Endothelial cell of umbilical vein (primary cell): ENCODE measurements around the gene ETV4. TPM values are rescaled to one million over a fixed set of nuclear protein-coding genes. Genes with fewer than 3 reads are reported as not detected.

Experiments used
- BruUV-seq: library from RNA; stranded (reverse); fragments of 400-500 nt; replicated peaks from 2 replicates; lab custom pipeline; 2021; lab: Mats Ljungman, UMichigan
- CTCF ChIA-PET: fragments of 300-600, 350-600 bp; sonication (Branson Sonifier 250); formaldehyde crosslinking; loops from one replicate; lab custom pipeline; 2021; ENCODE audit warnings: antibody characterized with exemption, inconsistent platforms; lab: Charles Lee
- POLR2A ChIA-PET: fragments of 300-600, 350-600 bp; sonication (Branson Sonifier 250); formaldehyde crosslinking; loops from one replicate; lab custom pipeline; 2021; ENCODE audit warnings: antibody characterized with exemption, inconsistent platforms; lab: Charles Lee
- DNase-seq: peaks from one replicate; pipeline ENCODE4 v3.0.0-alpha.2; 2011; ENCODE audit warnings: low read depth, low spot score
- FAIRE-seq: peaks from 2 replicates; lab custom pipeline; 2011; peaks lifted over from hg19 to GRCh38; lab: Jason Lieb, UNC
- H2AFZ ChIP-seq: 2 replicates; pipeline ENCODE4 v1.6.0; 2012; ENCODE audit warnings: low read depth, low read length, control low read depth, inconsistent platforms
- H3K27ac ChIP-seq: 2 replicates; pipeline ENCODE4 v1.5.1; 2011; ENCODE audit warnings: low read depth, mild to moderate bottlenecking, control low read depth, low read length, moderate library complexity; ENCODE audit not compliant: insufficient read depth
- H3K27me3 ChIP-seq, 2 experiments: 2 replicates each; pipeline versions ENCODE4 v1.6.0 to v1.6.1; 2011; ENCODE audit warnings: low read length in 2 of 2, mixed read lengths in 1 of 2; ENCODE audit not compliant: control insufficient read depth in 2 of 2, insufficient read depth in 2 of 2
- H3K36me3 ChIP-seq, 2 experiments: 2 replicates in 1 of 2; 3 replicates in 1 of 2; pipeline ENCODE4 v1.5.1; 2011; ENCODE audit warnings: low read length in 2 of 2, mild to moderate bottlenecking in 1 of 2, moderate library complexity in 1 of 2; ENCODE audit not compliant: control insufficient read depth in 2 of 2, insufficient read depth in 2 of 2; ENCODE audit errors: extremely low read depth in 1 of 2
- H3K4me1 ChIP-seq: 3 replicates; pipeline ENCODE4 v1.5.1; 2011; ENCODE audit warnings: mild to moderate bottlenecking, low read length; ENCODE audit not compliant: control insufficient read depth, insufficient read depth; ENCODE audit errors: extremely low read depth
- H3K4me2 ChIP-seq: 2 replicates; pipeline ENCODE4 v1.6.1; 2011; ENCODE audit warnings: low read length, control low read depth, mixed read lengths; ENCODE audit not compliant: insufficient read depth
- H3K4me3 ChIP-seq, 3 experiments: fragments of 200-600 bp in 1 of 3; sonication (generic), shearing (Covaris generic) in 1 of 3; replicated peaks in 1 of 3; 2 replicates each; pipeline ENCODE4 v1.5.1; 2011 to 2016; ENCODE audit warnings: control low read depth in 3 of 3, low read length in 3 of 3, mild to moderate bottlenecking in 2 of 3, inconsistent platforms in 1 of 3, low read depth in 1 of 3, moderate library complexity in 1 of 3; ENCODE audit not compliant: insufficient read depth in 1 of 3
- H3K79me2 ChIP-seq: 2 replicates; pipeline ENCODE4 v1.6.0; 2012; ENCODE audit warnings: low read length, inconsistent platforms; ENCODE audit not compliant: control insufficient read depth, insufficient read depth
- H3K9ac ChIP-seq: replicated peaks from 2 replicates; pipeline ENCODE3; 2011; ENCODE audit warnings: low read length, control low read depth; ENCODE audit not compliant: insufficient read depth; ENCODE audit errors: extremely low read depth
- H3K9me1 ChIP-seq: replicated peaks from 3 replicates; pipeline ENCODE4 v1.6.0; 2011; ENCODE audit warnings: mild to moderate bottlenecking, low read length; ENCODE audit not compliant: control insufficient read depth, insufficient read depth; ENCODE audit errors: extremely low read depth
- H3K9me3 ChIP-seq: replicated peaks from 2 replicates; pipeline ENCODE4 v1.5.1; 2012; ENCODE audit warnings: low read length, inconsistent platforms; ENCODE audit not compliant: control insufficient read depth, insufficient read depth
- H4K20me1 ChIP-seq: replicated peaks from 2 replicates; pipeline ENCODE3; 2011; ENCODE audit warnings: mild to moderate bottlenecking, low read length; ENCODE audit not compliant: control insufficient read depth, insufficient read depth; ENCODE audit errors: extremely low read depth
- CTCF ChIP-seq, 2 donors: IDR thresholded peaks; 1 replicate in 1 of 2; 2 replicates in 1 of 2; pipeline ENCODE4 v1.5.1; 2011; ENCODE audit warnings: low read length in 2 of 2, mild to moderate bottlenecking in 2 of 2, moderate library complexity in 2 of 2, control low read depth in 1 of 2, inconsistent platforms in 1 of 2, low read depth in 1 of 2; ENCODE audit not compliant: insufficient read depth in 1 of 2; ENCODE audit errors: extremely low read depth in 1 of 2
- EZH2 ChIP-seq: IDR thresholded peaks from 2 replicates; pipeline ENCODE4 v1.6.1; 2012; ENCODE audit warnings: borderline replicate concordance, low read depth, mild to moderate bottlenecking, moderate library complexity, low read length, inconsistent platforms; ENCODE audit not compliant: severe bottlenecking
- FOS ChIP-seq: IDR thresholded peaks from 2 replicates; pipeline ENCODE4 v1.6.1; 2011; ENCODE audit warnings: mild to moderate bottlenecking, low read length, moderate library complexity, borderline replicate concordance; ENCODE audit not compliant: insufficient read depth
- GATA2 ChIP-seq: IDR thresholded peaks from 2 replicates; pipeline ENCODE4 v1.7.0; 2011; ENCODE audit warnings: low read depth, mild to moderate bottlenecking, moderate library complexity, mixed read lengths, low read length; ENCODE audit not compliant: insufficient read length, insufficient read depth
- JUN ChIP-seq: IDR thresholded peaks from 2 replicates; pipeline ENCODE4 v1.6.1; 2011; ENCODE audit warnings: borderline replicate concordance, low read depth; ENCODE audit not compliant: insufficient read length, insufficient read depth
- MAX ChIP-seq: IDR thresholded peaks from 2 replicates; pipeline ENCODE4 v1.6.1; 2011; ENCODE audit not compliant: insufficient read depth, insufficient read length
- MYC ChIP-seq: IDR thresholded peaks from one replicate; pipeline ENCODE4 v1.6.1; 2011; ENCODE audit warnings: mild to moderate bottlenecking, low read depth, low read length
- POLR2A ChIP-seq: IDR thresholded peaks from 2 replicates; pipeline ENCODE4 v1.6.1; 2012; ENCODE audit warnings: low read depth, mild to moderate bottlenecking, control low read depth, low read length
- POLR2AphosphoS5 ChIP-seq: IDR thresholded peaks from 2 replicates; pipeline ENCODE4 v1.6.1; 2012; ENCODE audit warnings: low read depth, mild to moderate bottlenecking, control low read depth, low read length, moderate library complexity; ENCODE audit not compliant: insufficient read depth
- dilution Hi-C: fragments of 300-500 bp; cut with MboI; formaldehyde crosslinking; loops from one replicate; pipeline ENCODE4 v1.15.0; 2019; ENCODE audit warnings: low sequenced_read_pairs; ENCODE audit not compliant: extremely low pct_ligation_motif_present
- intact Hi-C: fragments of 100-400 bp; cut with micrococcal nuclease; formaldehyde crosslinking; loops from one replicate; pipeline ENCODE4 v1.10.0; 2022
- polyA plus RNA-seq, 4 experiments: library from polyadenylated mRNA; depleted of rRNA in 3 of 4; stranded (reverse) in 3 of 4; unstranded in 1 of 4; fragments of >200 nt; gene quantifications; 2 replicates each; pipeline versions ENCODE4 v1.2.1 to v1.2.3, GENCODE V29; 2011 to 2012; ENCODE audit warnings: missing spikeins in 1 of 4
- total RNA-seq: library from RNA; stranded (reverse); gene quantifications from 2 replicates; pipeline ENCODE4 v1.2.3, GENCODE V29; 2021

Gene ETV4
- total and polyA plus RNA-seq, 2 donors (not counting 3 experiments of a cell fraction or from before 2014, with no cell fraction given) = 7.3 to 32.2 TPM

GRCh38 chr17:43543300-43543699, 2.8 kb downstream of the ETV4 start:
- CTCF ChIA-PET = interaction anchor here (0.7 to 1.7 kb wide), 3 partner anchors 13 to 23 kb away, joined by 3 to 9 read pairs (median 4); no protein-coding TSS in a partner anchor
- TF ChIP-seq MYC = no peak
- no peak for TF ChIP-seq POLR2A
- no peak for TF ChIP-seq FOS
- TF ChIP-seq POLR2AphosphoS5 = no peak
- no peak for TF ChIP-seq JUN
- TF ChIP-seq CTCF (IDR thresholded peaks at IDR 0.05; ENCODE audit: extremely low read depth in 1 of 2, insufficient read depth in 1 of 2, low read depth in 1 of 2, low read length in 2 of 2) = no peak
- no peak for TF ChIP-seq EZH2
- no peak for TF ChIP-seq MAX
- TF ChIP-seq GATA2 = no peak
- Histone ChIP-seq H3K9ac (no peak overlapping the region), H3K27ac (no peak overlapping the region), H4K20me1 (no peaks in the 10 kb centered on the region), H3K4me2 (no peak overlapping the region), H2AFZ (no peak overlapping the region), H3K27me3 (no peaks in the 10 kb centered on the region), H3K4me3 (no peak overlapping the region), H3K36me3 (no peaks in the 10 kb centered on the region), H3K79me2 (peaks cover 17% of the 10 kb centered on the region), H3K9me1 (no peaks in the 10 kb centered on the region), H3K4me1 (peaks cover 23% of the 10 kb centered on the region), H3K9me3 (no peaks in the 10 kb centered on the region)
- POLR2A ChIA-PET = no interaction called here
- FAIRE-seq (no peak), DNase-seq (no peak)
- BruUV-seq = no TSS peak
- intact Hi-C loops (no loop called here), dilution Hi-C loops (no loop called here)
